Large intestine (tissue), 3 donors: ENCODE results near the gene LCLAT1. TPM values are rescaled to one million over a fixed set of nuclear protein-coding genes. Genes with fewer than 3 reads are reported as not detected.

ENCODE experiments used
- DNase-seq, 2 donors: peaks; one replicate each; pipeline versions ENCODE4 v3.0.0 to v3.0.0-alpha.2; 2013
- H3K27ac ChIP-seq: one replicate; pipeline ENCODE4 v1.5.1; 2013; ENCODE audit warnings: low read length
- H3K27me3 ChIP-seq: 2 replicates; pipeline ENCODE4 v1.6.1; 2013; ENCODE audit warnings: low read length; ENCODE audit not compliant: control insufficient read depth, insufficient read depth
- H3K36me3 ChIP-seq: 2 replicates; pipeline ENCODE4 v1.6.1; 2013; ENCODE audit warnings: low read length; ENCODE audit not compliant: control insufficient read depth, insufficient read depth
- H3K4me1 ChIP-seq: one replicate; pipeline ENCODE4 v1.6.1; 2013; ENCODE audit warnings: low read length; ENCODE audit not compliant: control insufficient read depth, insufficient read depth
- H3K4me3 ChIP-seq: one replicate; pipeline ENCODE4 v1.5.1; 2013; ENCODE audit warnings: low read length
- H3K9me3 ChIP-seq: one replicate; pipeline ENCODE4 v1.6.1; 2013; ENCODE audit warnings: mild to moderate bottlenecking, low read depth, low read length, moderate library complexity; ENCODE audit not compliant: control insufficient read depth
- WGBS: methylation state at CpG from one replicate; pipeline ENCODE4 v1.1.5; 2013; ENCODE audit warnings: low lambda C conversion rate; ENCODE audit not compliant: insufficient coverage; 5-methylcytosine and 5-hydroxymethylcytosine counted together
- polyA plus RNA-seq: library from polyadenylated mRNA; unstranded; fragments of 120-200 nt; gene quantifications from one replicate; pipeline ENCODE4 v1.2.1, GENCODE V29; 2013

Gene LCLAT1
- polyA plus RNA-seq, 1 donor, result 16.7 TPM

- WGBS, result no CpG with 5 or more reads among the region's 7 CpGs
- no peak for DNase-seq
Measured at GRCh38 chr2:30691091-30691947, 244.3 kb downstream of the LCLAT1 start.

GRCh38 chr2:30691948-30692828 lies 245.1 kb downstream of the LCLAT1 start:
- Histone ChIP-seq H3K27me3 (no peaks in the 10 kb centered on the region), H3K4me1 (no peaks in the 10 kb centered on the region), H3K9me3 (no peaks in the 10 kb centered on the region), H3K27ac (no peak overlapping the region), H3K4me3 (no peak overlapping the region), H3K36me3 (no peaks in the 10 kb centered on the region)
- WGBS, result no CpG with 5 or more reads among the region's 16 CpGs
- DNase-seq, result no peak

More at GRCh38 chr2:30691091-30691947, 244.3 kb downstream of the LCLAT1 start:
- H3K27ac ChIP-seq, result no peak overlapping the region
- no peaks in the 10 kb centered on the region for H3K27me3 ChIP-seq
- no peaks in the 10 kb centered on the region for H3K9me3 ChIP-seq
- H3K36me3 ChIP-seq, result no peaks in the 10 kb centered on the region
- H3K4me1 ChIP-seq, result no peaks in the 10 kb centered on the region
- H3K4me3 ChIP-seq, result no peak overlapping the region

GRCh38 chr2:30692829-30693275 lies 245.8 kb downstream of the LCLAT1 start:
- Histone ChIP-seq H3K27me3 (no peaks in the 10 kb centered on the region), H3K27ac (no peak overlapping the region), H3K4me1 (no peaks in the 10 kb centered on the region), H3K9me3 (peaks cover 3% of the 10 kb centered on the region), H3K36me3 (no peaks in the 10 kb centered on the region), H3K4me3 (no peak overlapping the region)
- WGBS, result 100% methylated on average over 1 of the region's 7 CpGs
- no peak for DNase-seq

Other genes with a start within 250 kb of the LCLAT1 start
- gene LBH, start 215.7 kb upstream of the LCLAT1 start, polyA plus RNA-seq, result 32.6 TPM